Activated naive CD4-positive, alpha-beta T cell treated with anti-CD3 and anti-CD28 coated beads, Interleukin-2, amount 10 ng/mL, durations not matched to agents 7 days and 5 days (primary cell): ENCODE data around the gene UTF1.

ENCODE experiments used
- CTCF ChIA-PET: fragments of 350-600 bp; sonication (Branson Sonifier 250); formaldehyde crosslinking; loops from one replicate; lab custom pipeline; 2021; ENCODE audit warnings: antibody characterized with exemption; lab: Charles Lee
- DNase-seq: peaks from one replicate; pipeline ENCODE4 v3.0.0-alpha.2; 2020
- H3K27ac Mint-ChIP-seq: one replicate; pipeline ENCODE4 v1.8.0; 2021; ENCODE audit warnings: mild to moderate bottlenecking, moderate library complexity, mixed read lengths
- H3K27me3 Mint-ChIP-seq: one replicate; pipeline ENCODE4 v1.8.0; 2021; ENCODE audit warnings: mild to moderate bottlenecking, mixed read lengths
- H3K36me3 Mint-ChIP-seq: one replicate; pipeline ENCODE4 v1.8.0; 2021; ENCODE audit warnings: mixed read lengths
- H3K4me1 Mint-ChIP-seq: one replicate; pipeline ENCODE4 v1.8.0; 2021; ENCODE audit warnings: mixed read lengths
- H3K4me3 Mint-ChIP-seq: one replicate; pipeline ENCODE4 v1.8.0; 2021; ENCODE audit warnings: mild to moderate bottlenecking, moderate library complexity, mixed read lengths
- H3K9me3 Mint-ChIP-seq: one replicate; pipeline ENCODE4 v1.8.0; 2021; ENCODE audit warnings: mixed read lengths

Gene UTF1

DNA sequence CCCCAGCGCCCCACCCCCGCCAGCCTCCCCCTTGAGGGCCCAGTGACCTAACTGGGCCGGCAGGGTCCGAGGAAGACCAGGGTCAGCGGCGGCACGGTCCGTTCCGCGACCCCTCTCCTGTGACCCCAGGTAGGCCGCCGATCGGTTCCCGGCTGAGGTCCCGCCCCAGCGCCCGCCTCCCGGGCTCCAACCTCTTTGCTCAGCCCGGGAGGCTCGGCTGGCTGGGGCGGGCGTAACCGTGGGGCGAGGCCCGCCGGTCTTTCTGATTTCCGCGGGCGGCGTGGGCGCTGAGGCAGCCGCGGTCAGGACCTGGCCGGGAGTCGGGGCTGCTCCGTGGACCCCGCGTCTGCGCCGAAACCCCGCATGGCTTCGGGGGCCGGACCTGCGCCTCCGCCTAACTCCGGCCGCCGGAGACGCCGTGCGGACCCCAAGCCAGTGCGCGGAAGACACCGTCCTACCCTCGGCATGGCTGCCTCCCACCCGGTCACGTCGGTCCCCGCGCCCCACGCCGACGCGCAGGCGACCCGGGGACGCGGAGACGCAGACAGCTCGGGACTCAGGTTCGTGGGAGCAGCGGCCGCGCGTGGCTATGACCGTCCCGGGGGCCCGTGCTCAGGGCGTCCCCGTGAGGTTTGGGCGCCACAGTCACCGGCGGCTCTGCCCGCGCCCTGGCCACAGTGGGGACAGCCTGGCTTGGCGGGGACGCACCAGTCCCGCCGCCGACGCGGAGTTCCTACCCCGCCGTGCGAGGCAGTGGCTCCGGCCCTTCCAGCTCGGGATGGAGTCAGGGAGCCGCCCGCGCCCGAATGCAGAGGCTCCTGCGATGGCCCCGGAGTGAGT lies 6.6 kb downstream of the UTF1 start:
- no peak overlapping the region for H3K4me3 Mint-ChIP-seq
- CTCF ChIA-PET = no interaction called here
- no peak for DNase-seq
- H3K9me3 Mint-ChIP-seq = no peaks in the 10 kb centered on the region
- H3K27ac Mint-ChIP-seq = no peak overlapping the region
- H3K4me1 Mint-ChIP-seq = peaks cover 18% of the 10 kb centered on the region
- no peaks in the 10 kb centered on the region for H3K36me3 Mint-ChIP-seq
- peaks cover 100% of the 10 kb centered on the region for H3K27me3 Mint-ChIP-seq

DNA sequence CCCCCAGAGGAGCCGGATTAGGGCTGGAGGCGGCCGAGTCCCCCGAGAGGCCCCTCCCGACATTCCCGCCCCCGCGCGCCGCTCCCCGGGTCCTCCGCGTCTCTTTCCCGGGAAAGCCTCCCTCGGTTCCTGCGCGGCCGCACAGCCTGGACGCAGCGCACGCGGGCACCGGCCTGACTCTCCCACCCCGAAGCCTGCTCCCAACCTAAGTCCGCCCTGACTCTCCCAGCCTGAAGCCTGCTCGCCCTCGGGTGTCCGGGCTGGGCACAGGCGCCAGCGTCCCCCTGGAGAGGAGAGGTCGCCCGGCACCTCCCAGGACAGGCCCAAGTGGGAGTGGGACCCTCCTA lies 7.2 kb downstream of the UTF1 start:
- Mint-ChIP-seq H3K4me1 (peaks cover 21% of the 10 kb centered on the region), H3K27ac (no peak overlapping the region), H3K36me3 (no peaks in the 10 kb centered on the region), H3K9me3 (no peaks in the 10 kb centered on the region), H3K27me3 (peaks cover 100% of the 10 kb centered on the region), H3K4me3 (no peak overlapping the region)
- DNase-seq = no peak
- CTCF ChIA-PET = no interaction called here

DNA sequence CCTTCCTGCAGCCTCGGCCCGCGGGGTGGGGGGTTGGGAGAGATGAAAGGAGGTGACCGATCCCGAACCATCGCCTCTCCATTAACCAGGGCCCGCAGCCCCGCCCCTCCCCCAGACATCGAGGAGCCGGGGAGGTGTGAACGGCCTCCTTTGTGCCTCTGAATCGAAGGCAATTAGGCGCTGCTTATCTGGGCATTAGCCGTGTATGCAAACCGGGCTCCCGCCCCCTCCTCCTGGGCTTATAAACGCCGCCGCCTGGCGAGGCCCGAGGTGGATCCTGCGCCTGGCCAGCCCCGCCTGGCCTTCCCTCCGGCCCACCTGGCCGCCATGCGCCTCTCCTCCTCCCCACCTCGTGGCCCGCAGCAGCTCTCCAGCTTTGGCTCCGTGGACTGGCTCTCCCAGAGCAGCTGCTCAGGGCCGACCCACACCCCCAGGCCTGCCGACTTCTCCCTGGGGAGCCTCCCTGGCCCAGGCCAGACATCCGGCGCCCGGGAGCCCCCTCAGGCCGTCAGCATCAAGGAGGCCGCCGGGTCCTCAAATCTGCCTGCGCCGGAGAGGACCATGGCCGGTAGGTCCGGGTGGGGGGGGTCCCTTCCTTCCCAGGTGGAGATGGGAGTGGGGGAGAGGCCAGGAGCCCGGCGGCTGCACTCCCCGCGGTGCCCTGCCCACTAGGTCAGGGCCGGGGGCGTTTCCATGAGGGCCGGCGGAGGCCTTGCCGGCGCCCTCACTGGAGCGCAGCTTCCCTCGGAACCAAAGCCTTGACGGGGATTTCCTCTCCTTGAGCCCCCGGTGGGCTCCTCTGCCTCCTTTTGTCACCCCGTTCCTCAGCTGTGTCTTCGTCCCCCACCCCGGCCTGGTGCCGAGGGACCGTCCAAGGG lies 7.8 kb downstream of the UTF1 start, which contains the start of gene VENTX:
VENTX (plus strand) TSS at position 268 of the 878 bp plus-strand sequence; CDS start at position 328, 60 bp downstream.
- H3K27me3 Mint-ChIP-seq = peaks cover 100% of the 10 kb centered on the region
- H3K4me3 Mint-ChIP-seq = no peak within 1 kb of the TSS

DNA sequence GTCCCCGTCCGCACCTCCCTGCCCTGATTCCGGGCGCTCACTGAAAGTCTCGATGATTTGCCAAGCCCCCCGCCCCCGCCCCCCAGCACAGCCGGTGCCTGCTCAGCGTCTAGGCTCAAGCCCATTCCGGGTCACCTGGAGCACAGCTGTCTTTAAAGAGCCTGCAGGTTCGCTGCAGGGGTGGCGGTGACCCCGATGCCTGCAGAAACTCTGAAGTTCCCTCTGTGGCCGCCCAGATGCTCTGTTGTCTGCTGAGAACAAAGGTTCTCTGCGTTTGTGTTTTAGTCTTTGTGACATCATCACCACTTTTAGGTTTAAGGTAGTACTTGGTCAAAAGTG lies 8.4 kb downstream of the UTF1 start:
- no peaks in the 10 kb centered on the region for H3K36me3 Mint-ChIP-seq
- H3K27me3 Mint-ChIP-seq = peaks cover 99% of the 10 kb centered on the region
- H3K27ac Mint-ChIP-seq = no peak overlapping the region
- no peaks in the 10 kb centered on the region for H3K9me3 Mint-ChIP-seq
- no peak overlapping the region for H3K4me3 Mint-ChIP-seq
- peaks cover 27% of the 10 kb centered on the region for H3K4me1 Mint-ChIP-seq
- DNase-seq = no peak
- CTCF ChIA-PET = no interaction called here

More for the DNA sequence above, 7.8 kb downstream of the UTF1 start, which contains the start of gene VENTX:
- no peak within 1 kb of the TSS for H3K27ac Mint-ChIP-seq
- H3K4me1 Mint-ChIP-seq = peaks cover 24% of the 10 kb centered on the region
- no peaks in the 10 kb centered on the region for H3K36me3 Mint-ChIP-seq
- CTCF ChIA-PET = no interaction called here
- H3K9me3 Mint-ChIP-seq = no peaks in the 10 kb centered on the region
- no peak for DNase-seq

DNA sequence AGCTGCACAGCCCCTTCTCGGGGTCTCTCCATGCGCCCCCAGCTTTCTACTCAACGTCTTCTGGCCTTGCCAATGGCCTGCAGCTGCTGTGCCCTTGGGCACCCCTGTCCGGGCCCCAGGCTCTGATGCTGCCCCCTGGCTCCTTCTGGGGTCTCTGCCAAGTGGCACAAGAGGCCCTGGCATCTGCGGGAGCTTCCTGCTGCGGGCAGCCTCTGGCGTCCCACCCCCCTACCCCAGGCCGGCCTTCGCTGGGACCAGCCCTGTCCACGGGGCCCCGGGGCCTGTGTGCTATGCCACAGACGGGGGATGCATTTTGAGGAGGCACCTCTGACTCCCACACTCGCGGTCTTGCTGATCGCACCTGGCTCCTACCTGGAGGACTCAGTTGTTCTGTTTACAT lies 10.0 kb downstream of the UTF1 start:
- Mint-ChIP-seq H3K4me1 (peaks cover 25% of the 10 kb centered on the region), H3K9me3 (no peaks in the 10 kb centered on the region), H3K4me3 (no peak overlapping the region), H3K27me3 (peaks cover 93% of the 10 kb centered on the region), H3K36me3 (no peaks in the 10 kb centered on the region), H3K27ac (no peak overlapping the region)
- CTCF ChIA-PET = no interaction called here
- no peak for DNase-seq

DNA sequence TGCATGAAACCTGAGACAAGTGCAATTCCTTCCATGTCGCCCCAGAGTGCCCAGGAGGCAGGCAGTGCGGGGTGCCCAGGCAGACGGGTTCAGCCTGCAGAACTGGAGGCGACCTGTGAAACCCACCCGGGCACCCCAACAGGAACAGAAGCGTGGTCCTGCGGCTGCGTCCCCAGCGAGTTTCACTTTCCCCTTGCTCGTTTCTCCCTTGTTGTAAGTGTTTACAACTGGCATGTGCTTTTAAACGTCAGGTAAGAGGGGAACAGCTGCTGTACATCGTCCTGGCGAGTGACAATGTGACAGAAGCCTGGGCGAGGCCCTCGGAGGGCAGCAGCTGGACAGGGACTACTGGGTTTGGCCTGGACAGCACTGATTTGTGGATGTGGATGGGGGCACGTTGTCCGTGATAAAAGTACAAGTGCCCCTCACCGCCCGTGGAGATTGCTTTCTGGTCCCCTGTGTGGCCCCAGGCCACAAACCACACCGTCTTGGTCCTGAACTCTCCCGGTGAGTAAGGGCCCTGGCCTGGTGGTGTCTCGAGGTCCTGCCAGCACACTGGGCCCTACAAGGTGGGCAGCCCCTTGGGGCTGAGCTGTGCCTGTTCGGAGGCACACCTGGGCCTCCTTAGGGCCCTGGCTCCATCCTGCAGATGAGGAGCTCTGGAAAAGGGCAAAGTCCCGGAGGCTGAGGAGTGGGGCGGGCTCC lies 11.6 kb downstream of the UTF1 start:
- Mint-ChIP-seq H3K27ac (no peak overlapping the region), H3K9me3 (no peaks in the 10 kb centered on the region)

DNA sequence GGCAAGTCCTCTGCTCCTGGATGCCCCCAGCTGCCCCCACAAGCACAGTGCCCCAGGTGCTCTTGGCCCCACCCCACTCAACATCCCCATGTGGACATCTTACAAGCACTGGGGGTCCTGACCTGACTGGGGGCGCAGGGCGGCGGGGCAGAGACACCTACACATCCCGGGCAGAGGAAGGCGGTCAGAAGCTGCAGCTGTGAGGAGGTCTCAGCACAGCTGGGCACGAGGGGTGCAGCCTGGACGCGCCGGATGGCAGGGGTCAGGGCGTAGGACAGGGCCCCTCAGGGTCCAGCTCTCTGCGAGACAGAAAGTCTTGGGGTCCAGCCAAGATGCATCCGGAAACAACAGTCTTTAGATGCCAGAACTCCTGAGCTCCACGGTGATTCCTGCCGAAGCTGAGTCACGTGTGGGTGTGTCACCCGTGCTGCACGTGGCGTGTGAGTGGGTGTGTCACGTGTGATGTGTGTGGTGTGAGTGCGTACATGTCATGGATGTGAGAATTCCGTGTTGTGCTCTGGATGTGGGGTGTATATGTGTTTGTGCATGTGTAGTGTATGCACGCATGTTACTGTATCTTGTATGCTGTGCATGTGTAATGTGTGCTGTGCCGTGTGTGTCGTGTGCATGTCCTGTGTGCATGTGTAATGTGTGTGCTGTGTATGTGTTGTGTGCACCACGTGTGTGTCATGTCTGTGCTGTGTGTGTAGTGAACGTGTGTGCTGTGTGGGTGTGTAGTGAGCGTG lies 12.8 kb downstream of the UTF1 start:
- DNase-seq = no peak
- no peaks in the 10 kb centered on the region for H3K36me3 Mint-ChIP-seq
- H3K9me3 Mint-ChIP-seq = no peaks in the 10 kb centered on the region
- peaks cover 75% of the 10 kb centered on the region for H3K27me3 Mint-ChIP-seq
- H3K4me3 Mint-ChIP-seq = no peak overlapping the region
- no peak overlapping the region for H3K27ac Mint-ChIP-seq
- peaks cover 21% of the 10 kb centered on the region for H3K4me1 Mint-ChIP-seq
- CTCF ChIA-PET = interaction anchor here (1.2 kb wide), 2 partner anchors 33 to 65 kb away, joined by 3 read pairs; no protein-coding TSS in a partner anchor

More for the DNA sequence above, 11.6 kb downstream of the UTF1 start:
- CTCF ChIA-PET = interaction anchor here (1.2 kb wide), 1 partner anchor 67 kb away, joined by 3 read pairs; no protein-coding TSS in a partner anchor
- Mint-ChIP-seq H3K27me3 (peaks cover 79% of the 10 kb centered on the region), H3K4me3 (peak overlapping the region; percentile 71), H3K36me3 (no peaks in the 10 kb centered on the region), H3K4me1 (peaks cover 20% of the 10 kb centered on the region)
- peak; percentile 64 for DNase-seq

DNA sequence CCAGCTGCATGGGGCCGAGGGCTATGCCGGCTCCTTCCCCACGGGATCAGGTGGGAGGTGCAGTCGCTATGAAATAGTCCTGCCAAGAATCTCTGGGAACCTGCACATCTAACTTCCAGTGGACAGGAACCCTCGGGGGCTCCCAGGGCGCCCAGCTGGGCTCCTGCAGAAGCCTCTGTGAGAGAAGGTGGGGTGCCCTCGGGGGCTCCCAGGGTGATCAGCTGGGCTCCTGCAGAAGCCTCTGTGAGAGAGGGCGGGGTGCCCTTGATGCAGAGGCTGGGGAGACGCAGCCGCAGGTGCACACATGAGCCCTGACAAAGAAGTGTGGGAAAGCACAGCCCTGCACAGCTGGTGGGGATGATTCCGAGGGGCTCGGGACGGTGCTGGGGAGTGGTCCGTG lies 13.6 kb downstream of the UTF1 start:
- H3K27ac Mint-ChIP-seq = no peak overlapping the region
- no peak for DNase-seq
- peaks cover 67% of the 10 kb centered on the region for H3K27me3 Mint-ChIP-seq
- H3K4me1 Mint-ChIP-seq = peaks cover 21% of the 10 kb centered on the region
- CTCF ChIA-PET = interaction anchor here (1.2 kb wide), 1 partner anchor 32 kb away, joined by 3 read pairs; no protein-coding TSS in a partner anchor
- no peaks in the 10 kb centered on the region for H3K9me3 Mint-ChIP-seq
- H3K36me3 Mint-ChIP-seq = no peaks in the 10 kb centered on the region
- no peak overlapping the region for H3K4me3 Mint-ChIP-seq

DNA sequence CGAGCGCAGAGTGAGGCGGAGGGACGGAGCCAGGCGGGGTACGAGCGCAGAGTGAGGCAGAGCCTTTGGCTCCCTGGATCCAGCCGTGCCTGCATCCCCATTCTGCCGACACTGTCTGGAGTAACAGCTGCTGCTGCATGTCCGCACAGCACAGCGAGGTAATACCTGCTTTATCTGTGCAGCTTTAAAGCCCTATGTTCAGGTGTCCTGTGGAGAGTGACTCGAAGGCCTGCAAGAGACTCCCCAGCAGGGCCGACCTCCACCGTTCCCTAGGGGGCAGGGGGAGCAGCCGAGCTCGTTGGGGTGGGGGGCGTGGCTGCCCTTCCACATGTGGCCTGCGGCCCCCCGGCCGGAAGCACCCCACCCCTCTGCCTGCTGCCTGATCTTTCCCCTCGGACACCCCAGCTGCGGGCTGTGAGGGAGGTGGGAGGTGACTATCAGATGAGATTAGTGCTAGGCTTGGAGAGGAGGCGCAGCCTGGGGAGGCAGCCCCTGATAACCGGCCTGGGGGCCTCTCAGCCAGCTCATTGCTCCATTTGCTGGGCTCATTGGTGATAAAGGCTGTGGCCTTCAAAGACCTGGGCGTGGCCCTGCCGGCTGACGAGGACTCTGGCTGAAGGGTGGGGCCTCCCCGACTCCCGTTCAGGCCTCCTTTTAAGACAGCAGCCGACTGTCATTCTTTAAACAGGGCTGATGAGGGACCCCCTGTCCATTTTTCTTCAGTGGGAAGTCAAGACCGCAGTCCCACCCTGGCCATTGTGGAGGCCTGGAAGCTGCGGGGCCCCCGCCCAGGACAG lies 15.6 kb downstream of the UTF1 start:
- CTCF ChIA-PET = interaction anchor here (0.8 to 0.9 kb wide), 2 partner anchors 14 to 83 kb away, joined by 3 read pairs; no protein-coding TSS in a partner anchor
- H3K27ac Mint-ChIP-seq = no peak overlapping the region
- peaks cover 56% of the 10 kb centered on the region for H3K27me3 Mint-ChIP-seq
- H3K9me3 Mint-ChIP-seq = no peaks in the 10 kb centered on the region
- H3K36me3 Mint-ChIP-seq = no peaks in the 10 kb centered on the region
- H3K4me1 Mint-ChIP-seq = peaks cover 21% of the 10 kb centered on the region
- DNase-seq = no peak
- no peak overlapping the region for H3K4me3 Mint-ChIP-seq

DNA sequence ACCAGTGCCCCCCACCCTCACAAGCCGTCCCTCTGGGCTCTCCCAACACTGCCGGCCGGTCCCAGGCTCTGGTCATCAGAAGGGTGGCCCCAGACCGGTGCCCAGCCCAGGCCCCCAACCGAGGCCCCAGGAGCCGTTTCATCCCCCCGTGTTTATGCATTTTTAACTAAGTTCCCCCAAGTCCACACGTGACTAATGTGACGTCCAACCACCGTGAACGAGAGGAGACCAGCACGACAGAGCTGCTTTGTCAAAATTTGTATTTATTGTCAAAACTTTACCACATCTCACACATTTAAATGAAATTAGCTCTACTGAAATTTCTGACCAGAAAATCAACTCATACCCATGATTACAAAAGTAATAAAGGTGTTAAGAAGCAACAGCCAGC lies 16.2 kb downstream of the UTF1 start:
- H3K27ac Mint-ChIP-seq = no peak overlapping the region
- no peak overlapping the region for H3K4me3 Mint-ChIP-seq
- DNase-seq = no peak
- no peaks in the 10 kb centered on the region for H3K36me3 Mint-ChIP-seq
- no peaks in the 10 kb centered on the region for H3K9me3 Mint-ChIP-seq
- peaks cover 15% of the 10 kb centered on the region for H3K4me1 Mint-ChIP-seq
- H3K27me3 Mint-ChIP-seq = peaks cover 50% of the 10 kb centered on the region
- CTCF ChIA-PET = interaction anchor here (0.8 to 0.9 kb wide), 2 partner anchors 13 to 82 kb away, joined by 3 read pairs; no protein-coding TSS in a partner anchor

DNA sequence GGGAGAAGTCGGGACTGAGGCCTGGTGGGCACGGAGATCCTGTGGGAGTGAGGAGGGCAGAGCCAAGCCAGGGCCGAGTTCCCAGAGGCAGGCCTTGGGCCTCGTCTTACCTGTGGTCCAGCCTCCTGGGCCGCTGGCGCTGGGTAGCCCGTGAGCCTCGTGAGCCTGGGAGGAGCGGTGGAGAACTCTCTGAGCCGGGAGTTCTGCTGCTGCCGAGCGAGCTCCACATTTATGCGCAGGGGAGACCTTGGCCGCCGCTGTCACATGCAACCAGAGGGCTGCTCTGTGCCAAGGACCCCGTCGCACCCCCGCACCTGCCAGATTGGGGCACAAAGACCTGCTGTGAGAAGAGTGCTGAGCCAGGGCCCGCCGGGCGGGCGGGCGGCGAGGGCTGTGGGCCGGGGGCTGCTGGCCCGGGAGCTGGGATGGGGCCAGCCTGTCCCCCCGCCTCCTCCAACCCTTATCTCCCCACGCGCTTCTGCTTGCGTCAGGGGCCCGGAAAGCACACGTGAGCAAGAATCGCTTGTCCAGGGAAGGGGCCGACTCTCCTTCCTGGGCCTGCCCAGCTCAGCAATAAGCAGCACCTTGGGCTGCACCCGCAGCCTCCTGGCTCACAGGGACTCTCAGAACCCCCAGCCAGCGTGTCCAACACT lies 17.8 kb downstream of the UTF1 start:
- peaks cover 5% of the 10 kb centered on the region for H3K4me1 Mint-ChIP-seq
- H3K36me3 Mint-ChIP-seq = no peaks in the 10 kb centered on the region
- no peak for DNase-seq
- H3K27me3 Mint-ChIP-seq = peaks cover 38% of the 10 kb centered on the region
- no peaks in the 10 kb centered on the region for H3K9me3 Mint-ChIP-seq
- CTCF ChIA-PET = no interaction called here
- no peak overlapping the region for H3K27ac Mint-ChIP-seq
- H3K4me3 Mint-ChIP-seq = no peak overlapping the region

DNA sequence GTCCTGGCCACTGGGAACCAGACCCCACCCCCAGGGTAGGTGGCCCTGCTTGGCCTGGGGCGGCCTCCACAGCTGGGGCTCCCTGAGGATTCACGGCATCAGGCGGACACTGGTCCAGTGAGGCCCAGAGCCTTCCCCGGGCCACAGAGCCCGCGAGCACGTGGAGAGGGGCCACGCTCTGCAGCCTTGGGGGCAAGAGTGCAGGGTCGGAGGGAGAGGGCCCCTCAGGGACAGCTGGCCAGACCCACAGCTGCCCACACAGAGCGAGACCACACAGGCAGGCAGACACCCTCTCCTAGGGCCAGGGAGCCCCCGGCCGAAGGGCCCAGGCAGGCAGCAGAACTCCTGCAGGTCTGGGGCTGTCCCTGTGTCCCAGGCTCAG lies 18.3 kb downstream of the UTF1 start:
- H3K4me1 Mint-ChIP-seq = peaks cover 2% of the 10 kb centered on the region
- no peak for DNase-seq
- no peaks in the 10 kb centered on the region for H3K36me3 Mint-ChIP-seq
- no peak overlapping the region for H3K4me3 Mint-ChIP-seq
- no peak overlapping the region for H3K27ac Mint-ChIP-seq
- H3K27me3 Mint-ChIP-seq = peaks cover 33% of the 10 kb centered on the region
- CTCF ChIA-PET = no interaction called here
- no peaks in the 10 kb centered on the region for H3K9me3 Mint-ChIP-seq
